ENCODE data around the gene GPR146.

The GPR146 gene

DNA sequence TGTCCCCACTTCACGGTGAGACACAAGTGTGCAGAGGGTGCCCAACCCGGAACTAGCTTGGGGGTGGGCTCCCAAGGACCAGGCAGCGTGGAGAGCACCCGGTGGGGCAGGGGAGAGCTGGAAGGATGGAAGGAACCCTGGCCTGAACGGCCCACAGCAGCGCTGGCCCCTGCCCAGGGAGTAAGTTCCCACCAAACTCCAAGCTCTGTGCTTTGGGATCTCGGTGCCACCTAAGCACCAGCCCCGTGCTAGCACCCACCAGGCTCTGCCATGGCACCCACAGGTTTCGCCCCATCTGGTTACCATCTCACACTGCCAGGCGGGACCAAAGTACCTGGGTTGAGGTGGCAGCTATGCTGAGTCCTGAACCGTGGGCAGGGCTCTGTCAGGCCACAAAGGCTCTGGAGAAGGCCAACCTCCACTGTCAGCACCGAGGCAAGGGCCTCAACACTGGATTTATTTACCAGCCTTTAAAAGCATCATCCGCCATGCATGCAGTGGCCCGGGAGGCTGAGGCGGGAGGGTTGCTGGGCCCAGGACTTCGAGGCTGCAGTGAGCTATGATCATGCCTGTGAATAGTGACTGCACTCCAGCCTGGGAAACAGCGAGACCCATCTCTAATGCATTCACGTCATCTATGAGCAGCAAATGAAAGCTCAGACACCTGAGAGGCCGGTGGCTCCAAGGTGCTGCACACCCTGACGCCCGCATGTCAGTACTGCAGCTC lies 59.6 kb downstream of the GPR146 start:
- H3K27ac ChIP-seq (ENCODE audit: low read length), result no peak overlapping the region
- no peaks in the 10 kb centered on the region for H3K4me1 ChIP-seq (ENCODE audit: control insufficient read depth in 1 of 2, insufficient read depth in 2 of 2, low read length in 2 of 2)
- no peaks in the 10 kb centered on the region for H3K27me3 ChIP-seq (ENCODE audit: low read depth, low read length)
- H3K9me3 ChIP-seq (ENCODE audit: control insufficient read depth in 1 of 2, low read length in 2 of 2), result no peaks in the 10 kb centered on the region
- H3K4me3 ChIP-seq (ENCODE audit: low read depth in 1 of 2, low read length in 2 of 2), result no peak overlapping the region
- H3K36me3 ChIP-seq (ENCODE audit: control insufficient read depth in 1 of 2, insufficient read depth in 2 of 2, low read length in 2 of 2), result peaks cover 0 to 5% of the 10 kb centered on the region in 2 donors

- no peaks in the 10 kb centered on the region for H3K9me3 ChIP-seq (ENCODE audit: control insufficient read depth in 1 of 2, low read length in 2 of 2)
- H3K27ac ChIP-seq (ENCODE audit: low read length), result no peak overlapping the region
- H3K4me3 ChIP-seq (ENCODE audit: low read depth in 1 of 2, low read length in 2 of 2), result no peak overlapping the region
- no peaks in the 10 kb centered on the region for H3K27me3 ChIP-seq (ENCODE audit: low read depth, low read length)
- no peaks in the 10 kb centered on the region for H3K4me1 ChIP-seq (ENCODE audit: control insufficient read depth in 1 of 2, insufficient read depth in 2 of 2, low read length in 2 of 2)
- H3K36me3 ChIP-seq (ENCODE audit: control insufficient read depth in 1 of 2, insufficient read depth in 2 of 2, low read length in 2 of 2), result peaks cover 0 to 5% of the 10 kb centered on the region in 2 donors
Observed at GRCh38 chr7:1104516-1105179, 60.3 kb downstream of the GPR146 start.

GRCh38 chr7:1105189-1105588 lies 60.8 kb downstream of the GPR146 start:
- H3K9me3 ChIP-seq (ENCODE audit: control insufficient read depth in 1 of 2, low read length in 2 of 2), result no peaks in the 10 kb centered on the region
- no peaks in the 10 kb centered on the region for H3K27me3 ChIP-seq (ENCODE audit: low read depth, low read length)
- H3K4me1 ChIP-seq (ENCODE audit: control insufficient read depth in 1 of 2, insufficient read depth in 2 of 2, low read length in 2 of 2), result no peaks in the 10 kb centered on the region
- no peaks in the 10 kb centered on the region for H3K36me3 ChIP-seq (ENCODE audit: control insufficient read depth in 1 of 2, insufficient read depth in 2 of 2, low read length in 2 of 2)
- H3K27ac ChIP-seq (ENCODE audit: low read length), result no peak overlapping the region
- H3K4me3 ChIP-seq (ENCODE audit: low read depth in 1 of 2, low read length in 2 of 2), result no peak overlapping the region

DNA sequence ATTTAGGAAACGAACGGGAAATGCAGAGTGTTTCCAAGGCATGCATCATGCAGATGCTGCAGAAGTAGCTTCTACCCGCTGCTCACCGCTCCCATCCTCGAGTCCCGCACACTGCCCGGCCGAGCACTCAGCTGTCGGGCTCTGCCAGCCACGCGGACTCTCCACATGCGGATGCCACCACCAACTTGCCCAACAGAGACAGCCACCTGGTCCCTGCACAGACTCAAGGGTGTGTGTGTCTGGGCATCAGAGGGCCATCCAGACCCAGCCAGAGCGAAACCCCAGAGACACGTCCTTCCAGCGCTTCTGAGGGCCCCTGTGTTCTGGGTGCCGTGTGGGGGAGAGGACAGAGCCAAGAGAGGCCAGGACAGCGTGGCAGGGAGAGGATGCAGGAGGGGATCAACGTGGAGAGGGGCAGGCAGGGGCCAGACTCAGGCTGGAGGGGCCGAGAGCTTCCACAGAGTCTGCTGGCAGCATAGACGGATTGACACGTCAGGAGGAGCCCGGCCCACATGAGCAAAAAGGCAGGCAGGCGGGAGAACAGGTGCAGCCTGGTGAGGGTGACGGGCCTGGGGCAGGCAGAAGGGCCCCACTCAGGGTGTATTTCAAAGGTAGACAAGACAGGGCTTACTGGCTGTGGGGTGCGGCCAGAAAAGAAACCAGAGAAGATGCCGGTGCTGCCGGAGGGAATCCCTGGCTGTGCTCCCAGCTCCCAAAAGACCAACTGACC lies 61.9 kb downstream of the GPR146 start:
- no peak overlapping the region for H3K27ac ChIP-seq (ENCODE audit: low read length)
- no peak overlapping the region for H3K4me3 ChIP-seq (ENCODE audit: low read depth in 1 of 2, low read length in 2 of 2)
- H3K27me3 ChIP-seq (ENCODE audit: low read depth, low read length), result no peaks in the 10 kb centered on the region
- H3K36me3 ChIP-seq (ENCODE audit: control insufficient read depth in 1 of 2, insufficient read depth in 2 of 2, low read length in 2 of 2), result no peaks in the 10 kb centered on the region
- H3K9me3 ChIP-seq (ENCODE audit: control insufficient read depth in 1 of 2, low read length in 2 of 2), result no peaks in the 10 kb centered on the region
- no peaks in the 10 kb centered on the region for H3K4me1 ChIP-seq (ENCODE audit: control insufficient read depth in 1 of 2, insufficient read depth in 2 of 2, low read length in 2 of 2)

GRCh38 chr7:1106793-1107421 lies 62.6 kb downstream of the GPR146 start:
- Histone ChIP-seq H3K36me3 (ENCODE audit: control insufficient read depth in 1 of 2, insufficient read depth in 2 of 2, low read length in 2 of 2) (no peaks in the 10 kb centered on the region), H3K9me3 (ENCODE audit: control insufficient read depth in 1 of 2, low read length in 2 of 2) (no peaks in the 10 kb centered on the region), H3K4me3 (ENCODE audit: low read depth in 1 of 2, low read length in 2 of 2) (no peak overlapping the region), H3K27ac (ENCODE audit: low read length) (no peak overlapping the region), H3K4me1 (ENCODE audit: control insufficient read depth in 1 of 2, insufficient read depth in 2 of 2, low read length in 2 of 2) (no peaks in the 10 kb centered on the region), H3K27me3 (ENCODE audit: low read depth, low read length) (no peaks in the 10 kb centered on the region)

DNA sequence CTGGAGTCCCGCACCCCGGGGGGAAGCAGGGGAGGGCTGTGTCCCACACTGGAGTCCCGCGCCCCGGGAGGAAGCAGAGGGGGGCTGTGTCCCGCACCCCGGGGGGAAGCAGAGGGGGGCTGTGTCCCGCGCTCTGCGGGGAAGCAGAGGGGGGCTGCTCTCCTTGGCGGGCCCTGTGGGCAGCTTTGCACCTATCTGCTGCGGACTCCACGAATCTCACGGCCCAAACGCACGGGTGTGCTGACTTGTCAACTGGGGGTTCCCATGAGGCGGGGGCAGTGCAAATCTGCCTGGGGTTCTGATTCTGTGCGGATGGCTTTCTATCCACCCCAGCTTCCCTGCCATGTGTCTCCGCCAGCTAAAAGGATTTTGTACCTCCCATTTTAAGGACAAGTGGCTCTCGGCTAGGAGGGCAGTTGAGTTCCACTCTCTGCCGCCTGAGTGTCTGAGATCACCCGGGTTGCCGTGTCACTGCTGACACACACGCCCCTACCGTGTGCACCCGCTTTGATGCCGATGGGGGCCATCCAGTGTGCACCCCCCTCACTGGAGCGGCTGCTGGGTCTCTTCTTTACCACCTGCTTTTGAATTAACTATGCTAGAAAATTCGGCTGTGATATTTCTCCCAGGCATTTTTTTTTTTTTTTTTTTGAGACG lies 64.0 kb downstream of the GPR146 start:
- H3K4me3 ChIP-seq (ENCODE audit: low read depth in 1 of 2, low read length in 2 of 2), result no peak overlapping the region
- H3K36me3 ChIP-seq (ENCODE audit: control insufficient read depth in 1 of 2, insufficient read depth in 2 of 2, low read length in 2 of 2), result peaks cover 0 to 7% of the 10 kb centered on the region in 2 donors
- no peaks in the 10 kb centered on the region for H3K4me1 ChIP-seq (ENCODE audit: control insufficient read depth in 1 of 2, insufficient read depth in 2 of 2, low read length in 2 of 2)
- H3K9me3 ChIP-seq (ENCODE audit: control insufficient read depth in 1 of 2, low read length in 2 of 2), result no peaks in the 10 kb centered on the region
- H3K27me3 ChIP-seq (ENCODE audit: low read depth, low read length), result no peaks in the 10 kb centered on the region
- no peak overlapping the region for H3K27ac ChIP-seq (ENCODE audit: low read length)

Data from muscle layer of duodenum (tissue), 2 donors.